PFSK-1 (cell line): ENCODE data around the gene ATP6V1F.

Source experiments
- FOXP2 ChIP-seq: optimal IDR thresholded peaks from 2 replicates; pipeline ENCODE3; 2011; ENCODE audit warnings: borderline replicate concordance, control low read depth, inconsistent platforms; ENCODE audit not compliant: insufficient read depth; ENCODE audit errors: extremely low read length, extremely low read depth
- POLR2AphosphoS5 ChIP-seq: IDR thresholded peaks from 2 replicates; pipeline ENCODE4 v1.6.1; 2012; ENCODE audit warnings: low read depth, mild to moderate bottlenecking, control low read depth, low read length, moderate library complexity
- SIN3A ChIP-seq: IDR thresholded peaks from 2 replicates; pipeline ENCODE4 v1.6.1; 2012; ENCODE audit warnings: mild to moderate bottlenecking, low read length, moderate library complexity, borderline replicate concordance; ENCODE audit not compliant: insufficient read depth
- TAF1 ChIP-seq: IDR thresholded peaks from 2 replicates; pipeline ENCODE4 v1.6.1; 2012; ENCODE audit warnings: low read length, control low read depth, borderline replicate concordance; ENCODE audit not compliant: insufficient read depth
- TF ChIP-seq, protein P1 (sequence below), 2 experiments: IDR thresholded peaks; 2 replicates each; pipeline versions ENCODE4 v1.6.1 to v1.8.0; 2011 to 2012; ENCODE audit warnings: low read depth in 2 of 2, low read length in 2 of 2, control low read depth in 1 of 2, inconsistent platforms in 1 of 2, mild to moderate bottlenecking in 1 of 2, moderate library complexity in 1 of 2; ENCODE audit not compliant: insufficient read depth in 1 of 2

The ATP6V1F gene

GRCh38 chr7:128858380-128859231, 4.0 kb upstream of the ATP6V1F start:
- no peak for TF ChIP-seq SIN3A
- TF ChIP-seq POLR2AphosphoS5, result no peak
- no peak for TF ChIP-seq FOXP2
- TF ChIP-seq TAF1, result no peak
- TF ChIP-seq, protein P1, sequence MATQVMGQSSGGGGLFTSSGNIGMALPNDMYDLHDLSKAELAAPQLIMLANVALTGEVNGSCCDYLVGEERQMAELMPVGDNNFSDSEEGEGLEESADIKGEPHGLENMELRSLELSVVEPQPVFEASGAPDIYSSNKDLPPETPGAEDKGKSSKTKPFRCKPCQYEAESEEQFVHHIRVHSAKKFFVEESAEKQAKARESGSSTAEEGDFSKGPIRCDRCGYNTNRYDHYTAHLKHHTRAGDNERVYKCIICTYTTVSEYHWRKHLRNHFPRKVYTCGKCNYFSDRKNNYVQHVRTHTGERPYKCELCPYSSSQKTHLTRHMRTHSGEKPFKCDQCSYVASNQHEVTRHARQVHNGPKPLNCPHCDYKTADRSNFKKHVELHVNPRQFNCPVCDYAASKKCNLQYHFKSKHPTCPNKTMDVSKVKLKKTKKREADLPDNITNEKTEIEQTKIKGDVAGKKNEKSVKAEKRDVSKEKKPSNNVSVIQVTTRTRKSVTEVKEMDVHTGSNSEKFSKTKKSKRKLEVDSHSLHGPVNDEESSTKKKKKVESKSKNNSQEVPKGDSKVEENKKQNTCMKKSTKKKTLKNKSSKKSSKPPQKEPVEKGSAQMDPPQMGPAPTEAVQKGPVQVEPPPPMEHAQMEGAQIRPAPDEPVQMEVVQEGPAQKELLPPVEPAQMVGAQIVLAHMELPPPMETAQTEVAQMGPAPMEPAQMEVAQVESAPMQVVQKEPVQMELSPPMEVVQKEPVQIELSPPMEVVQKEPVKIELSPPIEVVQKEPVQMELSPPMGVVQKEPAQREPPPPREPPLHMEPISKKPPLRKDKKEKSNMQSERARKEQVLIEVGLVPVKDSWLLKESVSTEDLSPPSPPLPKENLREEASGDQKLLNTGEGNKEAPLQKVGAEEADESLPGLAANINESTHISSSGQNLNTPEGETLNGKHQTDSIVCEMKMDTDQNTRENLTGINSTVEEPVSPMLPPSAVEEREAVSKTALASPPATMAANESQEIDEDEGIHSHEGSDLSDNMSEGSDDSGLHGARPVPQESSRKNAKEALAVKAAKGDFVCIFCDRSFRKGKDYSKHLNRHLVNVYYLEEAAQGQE (IDR thresholded peaks at IDR 0.05; ENCODE audit: insufficient read depth in 1 of 2, low read depth in 2 of 2, low read length in 2 of 2), result no peak

- TF ChIP-seq POLR2AphosphoS5 (no peak), SIN3A (no peak), TAF1 (no peak), FOXP2 (no peak)
- TF ChIP-seq, protein P1 (IDR thresholded peaks at IDR 0.05; ENCODE audit: insufficient read depth in 1 of 2, low read depth in 2 of 2, low read length in 2 of 2), result no peak
Observed at GRCh38 chr7:128859232-128860157, 3.2 kb upstream of the ATP6V1F start.

DNA sequence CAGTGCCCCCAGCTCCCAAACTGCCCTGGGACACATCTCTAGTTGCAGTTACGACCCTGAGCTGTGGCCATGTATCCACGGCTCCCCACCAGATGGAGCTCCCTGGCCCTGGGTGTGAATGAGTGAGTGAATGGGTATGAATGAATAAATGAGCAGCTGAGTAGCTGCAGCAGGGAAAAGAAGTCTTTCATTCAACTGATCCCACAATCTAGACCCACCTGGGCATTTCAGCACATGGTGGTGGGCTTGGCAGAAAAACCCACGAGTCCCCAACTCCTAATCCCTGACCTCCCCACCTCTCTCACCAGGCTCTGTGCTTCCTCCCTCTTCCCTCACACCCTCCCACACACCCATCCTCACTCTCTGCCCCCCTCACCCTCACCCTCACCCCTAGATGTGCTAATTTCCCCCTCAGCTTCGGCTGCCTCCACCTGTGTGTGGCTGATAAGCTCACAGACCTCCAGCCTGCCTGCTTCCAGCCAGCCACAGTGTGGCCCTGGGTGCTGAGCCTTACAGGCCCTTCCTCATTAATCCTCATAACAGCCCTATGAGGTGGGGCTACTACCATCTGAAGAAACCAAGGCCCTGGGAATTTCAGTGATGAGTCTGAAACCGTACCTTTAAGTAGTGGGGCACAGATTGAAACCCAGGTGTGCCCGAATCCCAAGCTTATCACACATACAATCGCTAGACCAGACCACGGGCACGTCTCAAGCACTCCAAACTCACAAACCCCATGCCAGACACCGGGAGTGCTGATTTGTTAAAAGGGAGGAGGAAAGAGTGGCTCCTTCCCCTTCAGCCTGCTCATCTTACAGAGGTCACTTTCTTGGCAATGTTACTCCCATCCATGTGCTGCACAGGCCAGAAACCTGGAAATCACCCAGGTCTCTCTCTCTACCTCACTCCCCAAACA, 2.2 kb upstream of the ATP6V1F start:
- no peak for TF ChIP-seq FOXP2
- no peak for TF ChIP-seq TAF1
- TF ChIP-seq, protein P1 (IDR thresholded peaks at IDR 0.05; ENCODE audit: insufficient read depth in 1 of 2, low read depth in 2 of 2, low read length in 2 of 2), result no peak
- TF ChIP-seq POLR2AphosphoS5, result no peak; the same call in 1 of the 2 replicates
- TF ChIP-seq SIN3A, result no peak

GRCh38 chr7:128861957-128862570, 592 bp upstream of the ATP6V1F start:
- TF ChIP-seq, protein P1 (IDR thresholded peaks at IDR 0.05; ENCODE audit: insufficient read depth in 1 of 2, low read depth in 2 of 2, low read length in 2 of 2), result no peak
- TF ChIP-seq TAF1 (no peak), SIN3A (no peak)
